Stimulated activated CD8-positive, alpha-beta memory T cell treated with anti-CD3 and anti-CD28 coated beads, Interleukin-7, amount 100 ng/mL, for 1 hour (primary cell): ENCODE measurements around the gene HOXC6.

ENCODE experiments used
- DNase-seq, 2 donors: peaks; one replicate each; pipeline ENCODE4 v3.0.0-alpha.2; 2020; ENCODE audit warnings: low read depth in 2 of 2

The HOXC6 gene

DNA sequence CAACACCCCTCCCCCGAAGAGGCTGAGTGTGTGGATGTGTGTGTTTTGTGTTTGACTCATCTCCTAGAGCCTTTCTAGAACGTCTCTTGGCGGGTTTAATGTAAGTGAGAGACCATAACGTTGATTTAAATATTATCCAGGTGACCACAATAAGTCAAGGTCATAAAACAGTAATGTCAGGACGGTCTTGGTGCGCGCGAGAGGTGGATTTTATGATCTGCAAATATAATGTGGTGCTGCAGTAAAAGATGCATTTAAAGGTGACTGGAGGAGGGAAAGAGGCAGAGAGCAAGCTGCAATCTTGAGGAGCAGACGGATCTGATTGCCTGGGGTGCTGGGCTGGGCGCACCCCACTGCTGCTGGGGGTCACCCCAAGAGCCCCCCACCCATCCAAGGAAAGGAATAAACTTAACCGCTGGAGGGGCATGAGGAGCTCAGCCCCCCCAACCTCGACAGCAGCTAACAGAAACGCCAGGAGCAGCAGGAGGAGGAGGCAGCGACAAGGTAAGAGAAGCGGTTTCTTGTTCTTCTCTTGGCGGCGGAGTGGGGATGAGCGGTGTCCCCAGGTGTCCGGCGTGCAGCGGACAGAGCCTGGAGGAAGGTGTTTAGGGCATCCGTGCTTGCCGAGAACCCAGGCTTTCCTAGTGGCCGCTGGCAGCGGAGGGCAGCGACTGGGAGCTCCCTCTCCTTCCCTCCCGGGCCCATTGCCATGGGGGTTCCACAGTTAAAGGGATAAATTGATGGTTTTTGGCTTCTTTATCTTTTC, 37.7 kb upstream of the HOXC6 start:
- no peak for DNase-seq

DNA sequence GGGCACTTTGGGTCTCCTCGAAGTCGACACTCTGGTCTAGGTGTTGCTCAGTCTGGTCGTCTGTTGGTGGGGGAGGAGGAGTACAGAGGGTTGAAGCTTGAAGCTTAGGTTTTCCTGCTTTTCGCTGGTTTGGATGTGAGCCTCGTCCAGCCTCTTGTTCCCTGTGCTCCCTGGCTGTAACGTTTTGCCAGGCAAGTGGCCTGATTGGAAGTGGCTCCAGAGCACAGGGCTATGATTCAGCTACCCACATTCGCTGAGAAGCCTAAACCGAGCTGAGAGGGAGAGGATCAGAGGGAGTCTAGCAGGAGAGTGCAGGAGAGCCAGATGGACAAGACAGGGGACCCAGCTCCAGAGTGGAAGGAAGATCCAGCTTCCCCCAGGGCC, 37.2 kb upstream of the HOXC6 start:
- DNase-seq, result no peak

DNA sequence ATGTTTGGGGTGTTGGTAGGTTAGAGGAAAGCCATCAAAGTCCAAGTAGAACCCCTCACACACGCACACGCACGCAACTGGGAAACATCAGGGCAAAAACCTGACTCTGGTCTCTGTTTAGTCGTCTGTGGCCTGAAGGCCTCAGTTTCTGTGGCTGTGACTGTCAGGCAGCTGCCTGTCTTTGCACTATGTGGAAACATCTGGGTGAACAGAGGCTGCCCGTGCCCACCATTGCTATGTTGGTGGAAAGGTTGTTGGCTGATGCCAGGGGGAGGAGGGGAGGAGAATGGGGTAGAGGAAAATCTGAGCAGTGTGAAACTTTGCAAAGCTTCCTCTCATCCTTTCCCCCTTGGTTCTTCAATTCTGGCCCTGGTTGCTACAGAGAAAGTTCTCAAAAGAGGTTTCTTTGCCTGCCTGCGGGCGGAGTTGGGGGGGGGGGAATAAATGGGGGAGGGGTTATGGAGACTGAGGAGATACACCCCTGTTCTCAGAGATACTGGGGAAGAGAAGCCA, 35.8 kb upstream of the HOXC6 start:
- DNase-seq, result no peak

DNA sequence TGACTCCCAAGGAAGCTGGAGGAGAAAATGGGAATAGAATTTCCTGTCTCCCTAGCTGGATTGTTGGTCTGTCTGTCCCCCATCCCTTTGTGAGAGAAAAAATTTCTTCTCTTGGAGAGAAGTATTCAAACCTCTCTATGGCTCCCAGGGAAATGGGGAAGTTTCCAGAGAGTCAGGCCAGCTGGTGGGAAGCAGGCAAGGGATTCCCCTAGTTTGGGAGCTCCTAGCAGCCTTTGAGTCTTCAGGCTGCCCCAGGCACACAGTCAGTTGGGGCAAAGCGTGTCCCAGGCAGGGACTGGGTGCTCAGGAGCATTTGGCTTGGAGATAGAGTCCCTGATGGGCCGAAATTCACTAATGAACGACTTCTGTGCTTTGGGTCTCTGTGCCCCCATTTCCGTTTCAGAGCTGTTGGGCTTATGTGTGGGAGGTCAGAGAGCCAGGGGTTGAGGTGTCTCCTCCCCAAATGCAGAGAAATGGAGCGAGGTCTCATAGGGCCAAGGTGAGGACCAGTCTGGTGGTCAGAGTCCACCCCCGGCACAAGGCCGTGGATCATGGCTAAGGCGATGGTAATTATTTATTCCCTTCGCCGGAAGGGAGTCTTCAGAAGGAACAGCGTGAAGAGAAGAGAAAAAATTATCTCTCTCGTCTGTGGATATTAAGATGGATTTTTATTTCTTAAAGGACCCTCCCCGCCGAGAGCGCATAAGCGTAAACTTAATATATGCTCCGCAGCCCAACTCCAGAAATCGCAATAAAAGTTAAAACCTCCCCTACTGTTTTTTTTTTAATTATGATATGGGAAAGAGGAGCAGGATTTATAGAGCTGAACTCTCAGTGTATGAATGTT, 34.9 kb upstream of the HOXC6 start:
- no peak for DNase-seq

DNA sequence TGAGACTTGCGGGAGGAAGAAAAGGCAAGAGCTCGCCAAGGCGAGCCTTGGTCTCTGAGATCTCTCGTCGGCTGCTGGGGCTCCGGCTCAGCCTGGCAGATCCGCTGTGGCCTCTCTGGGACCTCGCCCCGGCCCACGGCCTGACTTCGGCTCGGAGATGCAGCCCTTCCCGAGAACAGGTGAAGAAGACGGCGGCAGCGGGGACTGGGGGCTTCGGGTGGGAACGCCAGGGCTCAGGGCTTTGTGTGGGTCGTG, 34.3 kb upstream of the HOXC6 start:
- no peak for DNase-seq

DNA sequence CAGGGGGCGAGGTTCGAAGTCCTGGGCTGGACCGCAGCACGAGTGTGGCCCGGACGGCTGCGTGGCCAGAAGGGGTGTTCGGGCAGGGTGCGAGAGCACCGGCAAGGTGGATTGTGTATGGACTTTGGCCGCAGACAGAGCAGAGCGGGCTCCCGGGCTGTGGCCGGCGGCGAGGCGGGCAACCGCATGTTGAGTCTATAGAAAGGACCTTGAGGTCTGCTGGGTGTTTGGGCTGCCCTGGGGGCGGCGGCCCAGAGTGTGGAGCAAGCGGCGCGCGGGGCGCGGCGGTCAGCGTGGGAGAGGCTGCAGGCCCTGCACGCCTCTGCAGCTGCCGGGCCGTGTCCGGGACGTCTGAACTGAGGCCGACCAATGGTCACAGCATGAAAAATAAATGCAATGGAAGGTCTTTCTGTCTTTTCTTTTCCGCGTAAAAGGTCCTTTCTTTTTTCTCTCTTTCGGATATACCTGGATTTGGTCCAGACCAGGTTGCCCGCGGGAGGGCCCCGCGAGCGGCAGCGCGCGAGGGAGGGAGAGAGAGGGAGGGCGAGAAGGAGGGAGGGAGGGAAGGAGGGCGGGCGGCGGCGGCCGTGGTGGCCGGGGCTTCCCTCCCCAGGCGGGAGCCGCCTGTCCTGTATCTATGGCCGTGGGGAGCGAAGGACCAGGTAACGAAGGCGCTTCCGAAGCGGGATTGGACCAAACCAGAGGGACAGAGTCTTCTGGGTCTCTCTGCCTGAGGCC, 33.8 kb upstream of the HOXC6 start:
- DNase-seq, result no peak

DNA sequence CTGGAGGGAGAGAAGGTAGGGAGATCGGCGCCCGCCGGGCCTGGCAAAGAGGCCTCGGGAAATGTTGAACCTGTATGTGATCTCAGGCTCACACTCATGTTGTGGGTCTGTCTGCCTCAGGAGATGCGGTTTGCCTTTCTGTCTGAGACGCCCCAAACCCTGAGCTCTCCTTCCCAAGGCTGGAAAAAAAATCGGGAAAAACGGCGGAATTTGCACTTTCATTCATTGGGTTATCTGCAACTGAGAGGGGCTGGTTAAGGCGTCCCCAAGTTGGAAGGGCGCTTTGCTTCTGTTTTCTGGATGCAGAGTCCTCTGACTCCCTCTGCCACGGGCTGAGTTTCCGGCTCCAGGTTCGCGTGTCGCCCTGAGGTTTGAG, 33.2 kb upstream of the HOXC6 start:
- no peak for DNase-seq

DNA sequence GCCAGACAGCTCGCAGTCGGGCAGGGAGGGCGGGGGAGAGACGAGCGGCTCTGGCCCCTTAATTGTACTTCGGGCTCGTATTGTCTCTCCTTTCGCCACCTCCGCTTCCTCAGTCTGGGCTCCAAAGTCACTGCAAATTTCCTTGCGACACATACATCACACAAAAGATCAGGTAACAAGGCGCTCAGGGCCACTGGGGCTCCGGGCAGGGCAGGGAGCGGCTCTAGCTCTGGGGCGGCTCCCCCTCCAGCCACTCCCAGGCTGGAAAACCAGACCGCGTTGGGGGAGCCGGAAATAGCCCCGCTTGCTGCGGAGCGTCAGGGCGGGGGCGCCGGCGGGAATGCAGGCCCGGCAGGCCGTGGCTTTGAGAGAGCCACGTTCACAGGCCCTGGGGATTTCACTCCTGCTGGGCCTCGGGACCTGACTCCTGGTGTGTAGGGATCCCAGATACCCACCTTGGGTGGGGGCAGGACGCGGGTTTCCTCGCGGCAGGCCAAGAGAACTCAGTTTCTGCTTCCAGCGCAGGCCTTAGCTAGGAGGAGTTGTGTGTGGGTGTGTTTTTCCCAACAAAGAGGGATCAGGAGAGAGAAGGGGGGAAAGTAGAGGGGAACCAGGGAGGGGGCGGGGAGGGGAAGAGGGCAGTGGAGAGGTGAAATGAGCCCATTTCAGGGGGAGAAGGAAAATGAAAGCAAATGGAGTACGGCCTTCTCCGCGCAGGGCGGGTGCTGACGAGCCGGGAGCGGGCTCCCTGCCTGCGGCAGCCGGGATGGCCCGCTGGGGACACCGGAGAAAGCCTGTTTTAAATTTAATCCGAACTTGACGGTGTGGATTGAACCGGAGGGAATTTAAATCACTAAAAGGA, 32.6 kb upstream of the HOXC6 start:
- no peak for DNase-seq

DNA sequence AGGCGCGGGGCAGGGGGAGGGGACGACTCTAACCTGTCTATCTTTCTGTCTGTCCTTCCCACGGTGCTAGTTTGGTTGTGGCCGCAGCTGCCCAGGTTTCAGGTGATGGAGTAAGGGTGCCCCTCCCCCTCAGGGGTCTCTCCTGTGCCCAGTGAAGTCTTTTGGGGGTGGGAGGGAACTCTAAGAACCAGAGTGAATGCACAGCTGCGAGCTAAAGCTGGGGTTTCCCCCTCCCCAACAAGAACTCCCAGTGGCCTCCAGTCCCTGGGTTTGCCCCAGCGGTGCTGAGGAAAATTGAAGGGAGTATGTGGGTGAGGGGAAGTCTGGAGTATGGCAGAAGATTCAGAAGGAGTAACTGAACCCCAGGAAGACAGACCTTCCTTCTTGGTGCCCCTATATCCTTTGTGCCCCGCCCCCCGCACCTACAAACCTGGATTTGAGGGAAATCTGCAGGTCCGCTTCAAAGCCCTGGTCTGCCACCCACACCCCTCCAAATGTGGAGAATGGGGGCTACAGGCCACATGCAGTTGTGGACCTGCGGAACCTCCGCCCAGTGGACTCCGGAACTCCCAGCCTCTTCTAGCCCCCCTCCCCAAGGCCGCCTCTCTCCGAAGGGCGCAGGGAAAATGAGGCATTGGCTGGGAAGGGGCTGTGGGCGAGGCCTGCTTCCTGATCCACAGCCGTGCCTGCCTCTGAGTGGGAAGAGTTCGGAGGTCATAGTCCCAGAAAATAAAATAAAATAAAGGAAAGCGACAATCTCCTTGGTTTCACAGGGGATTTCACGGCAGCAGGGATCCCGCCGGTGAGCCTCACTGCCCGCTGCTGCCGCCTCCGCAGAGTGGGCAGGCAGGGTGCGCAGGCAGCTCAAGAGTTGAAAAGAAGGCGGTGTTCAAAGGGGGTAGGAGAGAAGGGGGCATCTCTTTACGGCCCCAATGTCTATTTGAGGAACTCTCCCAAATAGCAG, 31.7 kb upstream of the HOXC6 start:
- no peak for DNase-seq

DNA sequence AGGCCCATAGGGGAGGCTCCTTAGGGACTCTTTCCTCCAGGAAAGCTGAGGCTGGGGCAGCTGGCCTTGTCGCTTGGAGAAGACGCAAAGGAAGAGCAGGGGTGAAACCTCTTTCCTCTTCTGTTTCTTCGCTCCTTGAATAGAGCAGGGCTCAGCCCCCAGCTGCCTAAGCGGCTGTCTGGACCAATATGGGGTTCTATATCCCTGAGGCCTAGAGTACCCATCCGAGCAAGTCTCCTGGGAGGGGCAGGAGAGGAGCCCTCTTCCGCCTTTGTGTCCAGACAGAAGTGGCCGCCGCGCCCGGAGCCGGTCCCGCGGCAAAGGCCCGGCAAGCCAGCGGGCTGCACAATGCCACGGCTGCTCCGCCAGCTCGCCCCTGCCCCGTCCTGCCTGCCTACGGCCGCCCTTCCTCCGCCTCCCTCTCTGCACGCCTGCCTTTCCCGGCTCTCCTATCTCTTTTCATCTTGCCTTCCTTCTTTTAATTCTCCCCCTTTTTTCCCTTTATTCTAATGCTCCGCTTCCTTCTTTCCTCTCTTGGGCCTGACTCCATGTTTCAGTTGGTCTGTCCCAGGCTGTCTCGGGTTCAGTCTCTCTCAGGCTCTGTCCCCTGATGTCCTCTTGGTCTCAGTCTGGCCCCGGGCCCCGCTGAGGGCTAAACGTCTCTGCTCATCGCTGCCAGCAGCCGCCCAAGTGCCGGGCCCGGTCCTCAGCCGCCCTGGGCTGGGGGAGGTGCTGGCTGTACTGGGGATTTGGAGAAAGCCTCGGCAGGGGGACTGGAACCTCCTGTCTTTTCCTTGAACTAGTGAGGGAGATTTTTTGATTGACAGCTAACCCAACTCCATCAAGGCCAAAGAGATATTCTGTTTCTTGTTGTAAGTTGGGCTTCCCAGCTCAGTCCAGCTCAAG, 30.8 kb upstream of the HOXC6 start:
- DNase-seq, result no peak

DNA sequence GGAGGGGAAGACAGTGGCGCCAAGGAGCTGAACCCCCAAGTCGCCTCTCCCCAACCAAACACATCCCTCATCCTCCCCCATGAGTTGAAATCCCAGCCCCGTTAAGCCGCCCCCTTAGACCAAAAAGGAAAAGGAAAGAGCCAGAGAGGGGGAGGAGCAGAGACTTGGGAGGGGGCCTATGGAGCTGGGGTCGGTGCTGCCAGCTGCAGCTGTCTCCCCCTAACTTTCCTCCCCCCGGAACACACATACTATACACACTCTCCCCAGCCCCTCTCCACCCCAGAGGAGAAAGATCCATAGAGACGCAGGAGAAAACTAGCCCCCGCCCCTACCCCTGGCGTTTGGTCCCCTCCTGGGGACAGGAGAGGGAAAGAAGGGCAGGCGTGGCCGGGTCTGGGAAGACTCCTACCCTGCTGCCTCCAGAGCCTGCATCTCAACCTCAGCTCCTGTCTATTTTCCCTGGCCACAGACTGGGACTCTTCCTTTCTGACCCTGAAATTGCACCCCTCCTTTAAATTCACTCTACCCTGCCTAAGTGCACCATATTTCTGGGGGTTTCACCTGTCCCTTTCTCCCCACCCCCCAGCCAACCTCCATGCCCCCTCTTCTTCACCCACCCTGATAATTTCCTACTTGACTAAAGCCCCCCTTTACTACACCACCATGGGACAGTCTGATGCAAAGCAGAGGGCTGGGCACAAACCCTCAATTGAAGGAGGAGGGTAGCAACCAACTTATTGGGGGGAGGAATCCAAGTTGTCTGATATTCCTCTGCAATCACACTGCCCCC, 29.9 kb upstream of the HOXC6 start:
- DNase-seq, result no peak

DNA sequence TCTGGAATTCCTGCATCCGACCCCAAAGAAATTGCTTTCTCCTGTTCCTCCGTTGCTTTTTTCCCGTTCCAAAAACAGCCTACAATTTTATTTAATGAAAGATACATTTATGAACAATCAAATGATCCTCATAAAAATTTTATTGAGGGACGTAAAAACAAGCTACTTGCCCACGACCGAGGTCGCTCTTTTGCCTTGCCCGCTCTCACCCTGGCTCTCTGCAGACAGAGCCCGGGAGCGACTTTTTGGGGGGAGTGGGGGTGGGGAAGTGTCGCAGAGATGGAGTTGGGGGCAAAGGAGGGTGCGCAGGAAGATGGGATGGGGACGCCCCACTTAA, 29.4 kb upstream of the HOXC6 start:
- DNase-seq, result no peak

DNA sequence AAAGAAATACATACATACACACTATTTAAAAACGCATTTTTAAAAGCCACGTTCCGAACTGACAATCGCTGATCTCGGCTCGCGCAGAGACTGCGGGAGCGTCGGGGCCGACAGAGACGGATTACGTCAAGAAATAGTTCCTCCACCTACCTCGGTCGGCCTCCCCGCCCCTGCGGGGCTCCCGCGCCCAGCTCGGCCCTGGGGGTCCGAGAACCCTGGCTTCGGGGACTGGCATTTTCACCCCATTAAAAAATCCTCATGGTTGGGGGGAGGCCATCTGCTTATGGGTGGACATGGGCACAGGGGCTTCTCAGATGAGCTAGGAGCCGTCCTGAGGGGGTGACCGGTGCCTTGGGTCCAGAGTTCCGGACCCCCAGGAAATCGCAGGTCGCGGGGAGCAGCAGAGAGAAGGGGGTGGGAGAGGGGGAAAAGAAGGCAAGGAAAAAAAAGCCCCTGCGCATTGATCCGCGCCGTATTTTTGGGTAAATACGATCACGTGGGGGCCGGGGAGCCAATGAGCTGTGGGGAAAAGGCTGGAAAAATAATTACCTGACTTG, 28.6 kb upstream of the HOXC6 start:
- no peak for DNase-seq

DNA sequence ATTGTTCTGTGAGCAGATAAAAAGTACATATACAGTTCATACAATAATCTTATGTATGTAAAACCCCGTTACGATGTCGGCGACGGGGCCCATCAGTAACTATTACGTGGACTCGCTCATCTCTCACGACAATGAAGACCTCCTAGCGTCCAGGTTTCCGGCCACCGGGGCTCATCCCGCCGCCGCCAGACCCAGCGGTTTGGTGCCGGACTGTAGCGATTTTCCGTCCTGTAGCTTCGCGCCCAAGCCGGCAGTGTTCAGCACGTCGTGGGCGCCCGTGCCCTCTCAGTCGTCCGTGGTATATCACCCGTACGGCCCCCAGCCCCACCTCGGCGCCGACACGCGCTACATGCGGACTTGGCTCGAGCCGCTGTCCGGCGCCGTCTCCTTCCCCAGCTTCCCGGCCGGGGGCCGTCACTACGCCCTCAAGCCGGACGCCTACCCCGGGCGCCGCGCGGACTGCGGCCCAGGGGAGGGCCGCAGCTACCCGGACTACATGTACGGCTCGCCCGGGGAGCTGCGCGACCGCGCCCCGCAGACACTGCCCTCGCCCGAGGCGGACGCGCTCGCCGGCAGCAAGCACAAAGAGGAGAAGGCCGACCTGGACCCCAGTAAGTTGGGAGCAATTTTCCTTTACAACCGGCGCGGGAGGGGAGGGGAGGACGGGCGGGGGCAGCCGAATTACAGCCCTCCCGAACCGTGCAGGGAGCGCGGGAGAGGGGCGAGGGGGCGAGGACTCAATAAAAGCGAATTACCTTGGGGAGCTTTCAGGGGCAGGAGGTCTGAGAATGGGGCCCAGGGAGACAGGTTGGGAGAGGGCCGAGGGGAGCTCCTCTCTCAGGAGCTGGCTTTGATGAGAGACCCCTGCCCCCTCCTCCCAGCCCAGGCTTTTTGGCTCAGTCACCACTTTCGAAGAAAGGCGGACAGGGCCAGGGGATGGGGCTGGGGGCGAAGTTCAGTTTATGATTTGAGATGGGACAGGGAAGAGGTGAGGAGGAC, 27.8 kb upstream of the HOXC6 start, which contains the start of gene HOXC9:
HOXC9 (plus strand) TSS at position 46 of the 999 bp plus-strand sequence; CDS start at position 74, 28 bp downstream.
- no peak for DNase-seq

DNA sequence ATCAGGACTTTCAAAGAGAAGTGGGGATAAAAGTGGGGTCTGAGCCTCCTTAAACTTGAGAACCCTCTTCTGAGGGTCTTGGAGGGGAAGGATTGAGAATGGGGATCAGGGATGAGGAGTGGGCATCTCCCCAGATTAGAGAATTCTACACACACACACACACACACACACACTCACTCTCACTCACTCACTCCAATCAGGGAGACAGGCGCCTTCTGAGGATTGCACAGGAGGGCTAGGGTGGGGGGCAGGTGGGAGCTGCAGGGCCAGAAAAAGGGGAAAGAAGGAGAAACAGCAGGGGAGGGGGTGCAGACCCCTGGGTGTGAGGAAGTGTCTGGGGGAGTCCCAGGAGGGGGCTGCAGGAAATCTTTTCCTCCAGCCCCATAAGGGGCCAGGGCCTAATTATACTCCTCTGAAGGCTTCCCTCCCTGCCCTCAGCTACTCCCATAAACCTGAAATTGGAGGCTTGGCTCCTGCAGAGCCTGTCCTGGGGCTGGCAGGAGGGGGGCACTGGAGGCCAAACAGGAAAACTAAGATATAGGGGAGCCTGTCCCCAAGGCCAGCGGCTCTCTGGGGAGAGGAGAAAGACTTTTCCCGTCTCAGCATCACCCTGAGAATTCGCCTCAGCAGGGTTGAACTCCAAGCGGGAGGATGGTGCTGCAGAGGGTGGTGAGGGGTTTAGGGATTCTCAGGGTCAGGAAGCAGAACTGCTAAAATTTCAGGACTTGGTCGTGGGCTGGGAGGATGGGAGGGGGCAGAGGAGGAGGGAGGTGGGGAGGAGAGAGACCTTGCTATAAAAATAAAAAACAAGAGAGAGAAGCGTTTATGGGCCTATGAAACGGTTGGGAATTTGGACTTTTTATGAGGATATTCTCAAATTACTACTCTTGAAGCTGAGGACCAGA, 26.7 kb upstream of the HOXC6 start:
- DNase-seq, result no peak
